HCT116 (cell line): ENCODE results near the gene SMIM35. TPM values are rescaled to one million over a fixed set of nuclear protein-coding genes. Genes with fewer than 3 reads are reported as not detected.

Experiments
- ATAC-seq: fragments of 200-7000 bp; cut with Tn5 transposase; 2 replicates; pipeline ENCODE4 v1.9.1; 2020; ENCODE audit warnings: mild to moderate bottlenecking, moderate library complexity
- BruUV-seq: library from RNA; stranded (reverse); fragments of 400-500 nt; replicated peaks from 2 replicates; lab custom pipeline; 2021; lab: Mats Ljungman, UMichigan
- CTCF ChIA-PET: fragments of 300-600 bp; sonication (Branson Sonifier 250); formaldehyde crosslinking; loops from one replicate; lab custom pipeline; 2021; ENCODE audit warnings: antibody characterized with exemption; lab: Charles Lee
- POLR2A ChIA-PET: fragments of 300-600, 350-600 bp; sonication (Branson Sonifier 250); formaldehyde crosslinking; loops from one replicate; lab custom pipeline; 2021; ENCODE audit warnings: antibody characterized with exemption; lab: Charles Lee
- RAD21 ChIA-PET, 2 experiments: fragments of 300-600 bp; sonication (Branson Sonifier 250); formaldehyde crosslinking; loops; one replicate each; lab custom pipeline; 2023; ENCODE audit warnings: low total read pairs in 2 of 2; ENCODE audit not compliant: uncharacterized antibody in 2 of 2, unreplicated experiment in 2 of 2, low non-redundant PET in 1 of 2; lab: Charles Lee
- DNase-seq: peaks from one replicate; pipeline ENCODE4 v3.0.0-alpha.2; 2010; ENCODE audit warnings: low read depth, low spot score
- H2AFZ ChIP-seq: fragments of 200-600 bp; shearing (Covaris generic), sonication (generic); 2 replicates; pipeline ENCODE4 v1.6.1; 2017; ENCODE audit warnings: low read depth, mixed run types, mixed read lengths, antibody characterized with exemption, low read length; ENCODE audit not compliant: poor library complexity, severe bottlenecking
- H3K27ac ChIP-seq: 2 replicates; pipeline ENCODE4 v1.5.1; 2012; ENCODE audit warnings: low read depth, low read length
- H3K27me3 ChIP-seq: fragments of 200-600 bp; sonication (generic); 2 replicates; pipeline ENCODE4 v1.6.1; 2016; ENCODE audit warnings: mixed run types, low read length, mixed read lengths; ENCODE audit not compliant: insufficient read depth
- H3K36me3 ChIP-seq, 2 experiments: fragments of 200-500 bp in 1 of 2; fragments of 200-600 bp in 1 of 2; sonication (Bioruptor generic) in 1 of 2; sonication (generic) in 1 of 2; 2 replicates each; pipeline versions ENCODE4 v1.5.1 to v1.6.1; 2014 to 2016; ENCODE audit warnings: low read length in 2 of 2, inconsistent platforms in 1 of 2, mixed read lengths in 1 of 2, mixed run types in 1 of 2; ENCODE audit not compliant: insufficient read depth in 2 of 2, control insufficient read depth in 1 of 2
- H3K4me1 ChIP-seq, 2 experiments: fragments of 200-600 bp in 1 of 2; sonication (generic) in 1 of 2; 2 replicates each; pipeline versions ENCODE4 v1.5.1 to v1.6.1; 2012 to 2017; ENCODE audit warnings: low read length in 2 of 2, inconsistent platforms in 1 of 2, mild to moderate bottlenecking in 1 of 2, mixed read lengths in 1 of 2, mixed run types in 1 of 2, moderate library complexity in 1 of 2; ENCODE audit not compliant: insufficient read depth in 2 of 2, control insufficient read depth in 1 of 2
- H3K4me2 ChIP-seq: fragments of 200-600 bp; sonication (generic); 2 replicates; pipeline ENCODE4 v1.6.1; 2017; ENCODE audit warnings: mixed run types, low read length, mixed read lengths
- H3K4me3 ChIP-seq, 2 experiments: fragments of 200-600 bp in 1 of 2; sonication (generic) in 1 of 2; replicated peaks in 1 of 2; 2 replicates each; pipeline ENCODE4 v1.5.1; 2011 to 2016; ENCODE audit warnings: low read length in 2 of 2, control low read depth in 1 of 2, low read depth in 1 of 2, mild to moderate bottlenecking in 1 of 2, mixed read lengths in 1 of 2, mixed run types in 1 of 2
- H3K79me2 ChIP-seq: fragments of 200-600 bp; sonication (generic); 2 replicates; pipeline ENCODE4 v1.6.1; 2017; ENCODE audit warnings: mild to moderate bottlenecking, mixed run types, low read length, moderate library complexity, mixed read lengths; ENCODE audit not compliant: insufficient read depth
- H3K9ac ChIP-seq: fragments of 200-600 bp; sonication (generic); 2 replicates; pipeline ENCODE4 v1.6.1; 2016; ENCODE audit warnings: low read length, mixed read lengths
- H3K9me2 ChIP-seq: fragments of 200-600 bp; sonication (generic), shearing (Covaris generic); 2 replicates; pipeline ENCODE4 v1.6.1; 2017; ENCODE audit warnings: mixed run types, mild to moderate bottlenecking, moderate library complexity; ENCODE audit not compliant: insufficient read depth
- H3K9me3 ChIP-seq, 2 experiments: fragments of 200-500 bp in 1 of 2; fragments of 200-600 bp in 1 of 2; sonication (Bioruptor generic) in 1 of 2; sonication (generic) in 1 of 2; 2 replicates each; pipeline ENCODE4 v1.6.1; 2014 to 2017; ENCODE audit warnings: low read length in 2 of 2, mixed read lengths in 2 of 2, inconsistent platforms in 1 of 2, low read depth in 1 of 2, mild to moderate bottlenecking in 1 of 2, mixed run types in 1 of 2, moderate library complexity in 1 of 2; ENCODE audit not compliant: control insufficient read depth in 1 of 2, insufficient read depth in 1 of 2
- H4K20me1 ChIP-seq: fragments of 200-600 bp; sonication (generic), shearing (Covaris generic); 2 replicates; pipeline ENCODE4 v1.6.1; 2017; ENCODE audit warnings: mixed run types, mild to moderate bottlenecking, moderate library complexity; ENCODE audit not compliant: insufficient read depth
- CBX3 ChIP-seq: IDR thresholded peaks from 2 replicates; pipeline ENCODE4 v1.6.1; 2012; ENCODE audit warnings: low read depth
- CEBPB ChIP-seq: IDR thresholded peaks from 2 replicates; pipeline ENCODE4 v1.6.1; 2012; ENCODE audit warnings: low read depth
- ELF1 ChIP-seq: IDR thresholded peaks from 2 replicates; pipeline ENCODE4 v1.6.1; 2012; ENCODE audit warnings: low read depth, borderline replicate concordance
- EZH2phosphoT487 ChIP-seq: fragments of 200-600 bp; IDR thresholded peaks from 2 replicates; pipeline ENCODE4 v1.6.1; 2018; ENCODE audit warnings: antibody characterized with exemption, borderline replicate concordance
- FOSL1 ChIP-seq: IDR thresholded peaks from 2 replicates; pipeline ENCODE4 v1.6.1; 2012; ENCODE audit warnings: low read depth
- JUND ChIP-seq: IDR thresholded peaks from 2 replicates; pipeline ENCODE4 v1.6.1; 2012
- POLR2A ChIP-seq: IDR thresholded peaks from 2 replicates; pipeline ENCODE4 v1.7.0; 2011; ENCODE audit warnings: borderline replicate concordance; ENCODE audit not compliant: insufficient read depth, insufficient read length; ENCODE audit errors: extremely low read depth
- SIN3A ChIP-seq: IDR thresholded peaks from 2 replicates; pipeline ENCODE4 v1.6.1; 2012; ENCODE audit warnings: low read depth
- intact Hi-C: fragments of 100-400 bp; cut with micrococcal nuclease; formaldehyde crosslinking; loops from 2 replicates; pipeline ENCODE4 v1.10.0; 2022
- total RNA-seq: library from RNA; stranded (reverse); gene quantifications from one replicate; pipeline ENCODE4 v1.2.1, GENCODE V29; 2021; ENCODE audit not compliant: unreplicated experiment

SMIM35 gene
- total RNA-seq, 1 experiment from 2014 or later = not detected

GRCh38 chr11:118090545-118091162 lies 3.9 kb upstream of the SMIM35 start:
- RAD21 ChIA-PET = no interaction called here
- TF ChIP-seq FOSL1 (no peak), SIN3A (no peak), POLR2A (no peak), CBX3 (no peak), ELF1 (no peak), JUND (no peak)
- no peaks in the 10 kb centered on the region; a peak in 1 of 4 replicates for H3K9me3 ChIP-seq
- H3K4me1 ChIP-seq = no peaks in the 10 kb centered on the region; a peak in 1 of 4 replicates
- POLR2A ChIA-PET = no interaction called here
- H4K20me1 ChIP-seq = no peaks in the 10 kb centered on the region
- peaks cover under 1% of the 10 kb centered on the region; the same call in 1 of the 2 replicates for H3K27me3 ChIP-seq
- intact Hi-C loops = no loop called here
- H3K36me3 ChIP-seq = no peaks in the 10 kb centered on the region
- no peak overlapping the region for H3K27ac ChIP-seq
- H2AFZ ChIP-seq = no peak overlapping the region
- no peak overlapping the region for H3K4me2 ChIP-seq
- no TSS peak for BruUV-seq
- CTCF ChIA-PET = no interaction called here
- no peaks in the 10 kb centered on the region for H3K79me2 ChIP-seq
- no peak overlapping the region for H3K4me3 ChIP-seq
- H3K9ac ChIP-seq = no peak overlapping the region
- DNase-seq = no peak
- no peak for ATAC-seq
- no peaks in the 10 kb centered on the region for H3K9me2 ChIP-seq

- H2AFZ ChIP-seq = no peak overlapping the region
- CTCF ChIA-PET = no interaction called here
- H3K27me3 ChIP-seq = peaks cover 3% of the 10 kb centered on the region; the same call in 1 of the 2 replicates
- intact Hi-C loops = no loop called here
- no peaks in the 10 kb centered on the region; a peak in 1 of 4 replicates for H3K9me3 ChIP-seq
- H3K27ac ChIP-seq = no peak overlapping the region
- no peak for TF ChIP-seq CEBPB
- no peak for TF ChIP-seq EZH2phosphoT487
- TF ChIP-seq FOSL1 = no peak
- POLR2A ChIA-PET = no interaction called here
- no peaks in the 10 kb centered on the region; a peak in 1 of 4 replicates for H3K4me1 ChIP-seq
- RAD21 ChIA-PET = no interaction called here
- no peak for DNase-seq
- no peak overlapping the region for H3K4me3 ChIP-seq
- no peaks in the 10 kb centered on the region for H4K20me1 ChIP-seq
- no peaks in the 10 kb centered on the region for H3K9me2 ChIP-seq
- no peak overlapping the region for H3K4me2 ChIP-seq
- ATAC-seq = no peak
- no peaks in the 10 kb centered on the region for H3K79me2 ChIP-seq
- no peaks in the 10 kb centered on the region for H3K36me3 ChIP-seq
- no peak overlapping the region for H3K9ac ChIP-seq
- no TSS peak for BruUV-seq
These were observed 1.8 kb upstream of the SMIM35 start for GRCh38 chr11:118088531-118088930.
